K562 (cell line): ENCODE measurements around the gene TIMP3. TPM values are rescaled to one million over a fixed set of nuclear protein-coding genes. Genes with fewer than 3 reads are reported as not detected.

Experiments
- ATAC-seq: fragments of 200-7000 bp; cut with Tn5 transposase; 3 replicates; pipeline ENCODE4 v1.9.1; 2020; ENCODE audit warnings: moderate library complexity
- BruUV-seq: library from RNA; stranded (reverse); fragments of 400-500 nt; replicated peaks from 2 replicates; lab custom pipeline; 2021; lab: Mats Ljungman, UMichigan
- CTCF ChIA-PET: fragments of 300-600 bp; formaldehyde crosslinking; extraction: SDS; loops from one replicate; lab custom pipeline; 2021; ENCODE audit warnings: low intra/inter-chr PET ratio; lab: Yijun Ruan, JAX
- POLR2A ChIA-PET: fragments of 300-600, 350-650 bp; sonication (Branson Sonifier 250); formaldehyde crosslinking; extraction: SDS; loops from one replicate; lab custom pipeline; 2021; ENCODE audit warnings: antibody characterized with exemption, inconsistent platforms; lab: Yijun Ruan, JAX
- DNase-seq, 4 experiments: peaks; one replicate each; pipeline versions ENCODE4 v3.0.0 to v3.0.0-alpha.2; 2011 to 2018; ENCODE audit warnings: low spot score in 3 of 4, mixed read lengths in 3 of 4; ENCODE audit errors: extremely low read depth in 1 of 4
- FAIRE-seq: peaks from 2 replicates; lab custom pipeline; 2011; peaks lifted over from hg19 to GRCh38; lab: Jason Lieb, UNC
- H2AFZ ChIP-seq: 2 replicates; pipeline ENCODE4 v1.6.0; 2011; ENCODE audit warnings: low read depth, low read length, control low read depth, inconsistent platforms
- H3K27ac ChIP-seq: fragments of 200-600 bp; 3 replicates; pipeline ENCODE4 v1.8.0; 2011; ENCODE audit warnings: low read depth, mild to moderate bottlenecking, control low read depth, inconsistent platforms, low read length, moderate library complexity, mixed read lengths; ENCODE audit errors: extremely low read depth
- H3K27me3 ChIP-seq, 2 experiments: fragments of 300-600 bp in 1 of 2; 2 replicates in 1 of 2; 3 replicates in 1 of 2; pipeline versions ENCODE4 v1.6.0 to v1.8.0; 2011; ENCODE audit warnings: inconsistent platforms in 2 of 2, low read length in 2 of 2, mild to moderate bottlenecking in 1 of 2, mixed read lengths in 1 of 2, moderate library complexity in 1 of 2; ENCODE audit not compliant: control insufficient read depth in 2 of 2, insufficient read depth in 2 of 2
- H3K36me3 ChIP-seq: fragments of 300-600 bp; 3 replicates; pipeline ENCODE4 v1.8.0; 2011; ENCODE audit warnings: mild to moderate bottlenecking, low read length, inconsistent platforms; ENCODE audit not compliant: control insufficient read depth, insufficient read depth
- H3K4me1 ChIP-seq, 2 experiments: fragments of 200-600 bp in 1 of 2; replicated peaks in 1 of 2; 2 replicates in 1 of 2; 3 replicates in 1 of 2; pipeline versions ENCODE4 v1.5.1 to v1.8.0; 2011; ENCODE audit warnings: inconsistent platforms in 2 of 2, low read length in 2 of 2, mild to moderate bottlenecking in 1 of 2, mixed read lengths in 1 of 2, moderate library complexity in 1 of 2; ENCODE audit not compliant: control insufficient read depth in 2 of 2, insufficient read depth in 2 of 2
- H3K4me2 ChIP-seq: 2 replicates; pipeline ENCODE4 v1.6.1; 2011; ENCODE audit warnings: low read length, control low read depth, inconsistent platforms, mixed read lengths; ENCODE audit not compliant: insufficient read depth
- H3K4me3 ChIP-seq: fragments of 200-600 bp; sonication (generic), shearing (Covaris generic); 2 replicates; pipeline ENCODE4 v1.5.1; 2016; ENCODE audit warnings: control low read depth, inconsistent platforms
- H3K79me2 ChIP-seq: fragments of 200-600 bp; 3 replicates; pipeline ENCODE4 v1.8.0; 2011; ENCODE audit warnings: low read length, inconsistent platforms; ENCODE audit not compliant: control insufficient read depth, insufficient read depth
- H3K9ac ChIP-seq, 2 experiments: 2 replicates each; pipeline versions ENCODE4 v1.6.0 to v1.6.1; 2011; ENCODE audit warnings: low read depth in 2 of 2, low read length in 2 of 2, control low read depth in 1 of 2, inconsistent platforms in 1 of 2, mild to moderate bottlenecking in 1 of 2, mixed read lengths in 1 of 2; ENCODE audit not compliant: insufficient read depth in 1 of 2
- H3K9me1 ChIP-seq: one replicate; pipeline ENCODE4 v1.6.0; 2011; ENCODE audit warnings: inconsistent platforms, mild to moderate bottlenecking, low read length, moderate library complexity; ENCODE audit not compliant: control insufficient read depth, insufficient read depth
- H3K9me3 ChIP-seq: replicated peaks from 2 replicates; pipeline ENCODE4 v1.5.1; 2011; ENCODE audit warnings: low read depth, low read length, inconsistent platforms; ENCODE audit not compliant: control insufficient read depth, insufficient read depth
- H4K20me1 ChIP-seq: replicated peaks from 2 replicates; pipeline ENCODE4 v1.6.1; 2011; ENCODE audit warnings: low read length, inconsistent platforms, mixed read lengths; ENCODE audit not compliant: control insufficient read depth, insufficient read depth
- ETV1 ChIP-seq: fragments of 450-650 bp; conservative IDR thresholded peaks from 2 replicates; pipeline ENCODE4 v1.6.1; 2016; ENCODE audit warnings: missing genetic modification characterization, control low read depth, low read depth, missing compliant biosample characterization
- GTF2F1 ChIP-seq: IDR thresholded peaks from 2 replicates; pipeline ENCODE4 v1.6.1; 2011; ENCODE audit warnings: low read depth, low read length, improper control_type of control experiment
- HSF4 ChIP-seq: fragments of 250-450 bp; sonication (Bioruptor Pico); IDR thresholded peaks from 2 replicates; pipeline ENCODE4 v2.1.2; 2022; ENCODE audit warnings: mild to moderate bottlenecking, moderate library complexity, borderline replicate concordance
- PRMT5 ChIP-seq: sonication (generic); formaldehyde crosslinking; IDR thresholded peaks from 2 replicates; pipeline ENCODE4 v1.5.0; 2020; ENCODE audit warnings: missing genetic modification reagents
- RBM34 ChIP-seq: fragments of 200-400 bp; formaldehyde crosslinking; IDR thresholded peaks from 2 replicates; pipeline ENCODE4 v1.6.1; 2018; ENCODE audit warnings: low read length, borderline replicate concordance; ENCODE audit not compliant: insufficient read depth
- WGBS: fragments of 100-300 bp; shearing (Covaris generic); methylation state at CpG from one replicate; pipeline ENCODE4 v1.1.6; 2016; ENCODE audit warnings: low coverage, mixed read lengths; ENCODE audit not compliant: insufficient coverage; ENCODE audit errors: missing lambda C conversion rate; 5-methylcytosine and 5-hydroxymethylcytosine counted together
- in situ Hi-C: fragments of 300-500 bp; cut with MboI; formaldehyde crosslinking; loops from 4 replicates; pipeline ENCODE4 v1.15.0; 2018; ENCODE audit warnings: inconsistent platforms, mixed read lengths
- intact Hi-C: fragments of 100-400 bp; cut with micrococcal nuclease; formaldehyde crosslinking; loops from 2 replicates; pipeline ENCODE4 v1.14.2; 2022
- polyA plus RNA-seq, 8 experiments: library from polyadenylated mRNA; depleted of rRNA in 4 of 8; stranded (reverse) in 5 of 8; unstranded in 3 of 8; fragments of >200 nt; fragmentation: Nextera tagmentation in 2 of 8; fragmentation: Illumina TruSeq in 1 of 8; extraction: Ambion mirVana in 2 of 8; extraction: Trizol in 1 of 8; gene quantifications; 2 replicates each; pipeline versions ENCODE4 v1.2.1 to v1.2.3, GENCODE V29; 2011 to 2014; ENCODE audit warnings: inconsistent platforms in 1 of 8, missing spikeins in 1 of 8
- total RNA-seq, 7 experiments: library from RNA; depleted of rRNA in 6 of 7; stranded (reverse); fragments of >200 nt in 6 of 7; fragmentation: Illumina TruSeq in 2 of 7; extraction: Trizol in 2 of 7; gene quantifications; 2 replicates each; pipeline versions ENCODE4 v1.2.1 to v1.2.3, GENCODE V29; 2011 to 2021; ENCODE audit warnings: low replicate concordance in 1 of 7
- TF ChIP-seq, protein P1 (sequence below): sonication (generic); formaldehyde crosslinking; IDR thresholded peaks from 2 replicates; pipeline ENCODE4 v1.8.0; 2022; ENCODE audit warnings: mild to moderate bottlenecking, missing genetic modification reagents
- TF ChIP-seq, protein P2 (sequence below): sonication (generic); formaldehyde crosslinking; IDR thresholded peaks from 2 replicates; pipeline ENCODE4 v1.4.0; 2020; ENCODE audit warnings: mild to moderate bottlenecking, missing genetic modification reagents
- TF ChIP-seq, protein P3 (sequence below): sonication (generic); formaldehyde crosslinking; IDR thresholded peaks from 2 replicates; pipeline ENCODE4 v1.8.0; 2023; ENCODE audit warnings: mild to moderate bottlenecking, missing genetic modification reagents

Gene TIMP3
- total and polyA plus RNA-seq, 9 of the 15 experiments (the other 6 are each of a cell fraction or from before 2014, with no cell fraction given) = 0.07 to 0.73 (median 0.18) TPM

- ChIA-PET POLR2A (no interaction called here), CTCF (no interaction called here)
- TF ChIP-seq, protein P1, sequence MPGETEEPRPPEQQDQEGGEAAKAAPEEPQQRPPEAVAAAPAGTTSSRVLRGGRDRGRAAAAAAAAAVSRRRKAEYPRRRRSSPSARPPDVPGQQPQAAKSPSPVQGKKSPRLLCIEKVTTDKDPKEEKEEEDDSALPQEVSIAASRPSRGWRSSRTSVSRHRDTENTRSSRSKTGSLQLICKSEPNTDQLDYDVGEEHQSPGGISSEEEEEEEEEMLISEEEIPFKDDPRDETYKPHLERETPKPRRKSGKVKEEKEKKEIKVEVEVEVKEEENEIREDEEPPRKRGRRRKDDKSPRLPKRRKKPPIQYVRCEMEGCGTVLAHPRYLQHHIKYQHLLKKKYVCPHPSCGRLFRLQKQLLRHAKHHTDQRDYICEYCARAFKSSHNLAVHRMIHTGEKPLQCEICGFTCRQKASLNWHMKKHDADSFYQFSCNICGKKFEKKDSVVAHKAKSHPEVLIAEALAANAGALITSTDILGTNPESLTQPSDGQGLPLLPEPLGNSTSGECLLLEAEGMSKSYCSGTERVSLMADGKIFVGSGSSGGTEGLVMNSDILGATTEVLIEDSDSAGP = no peak
- TF ChIP-seq PRMT5 (CRISPR knock-in tag) (no peak), HSF4 (no peak)
- no peak for DNase-seq
- Histone ChIP-seq H3K79me2 (no peaks in the 10 kb centered on the region), H3K4me1 (peaks cover 0 to 9% of the 10 kb centered on the region in 2 experiments; a peak in 2 of 5 replicates), H3K4me3 (no peak overlapping the region), H3K27ac (no peak overlapping the region), H4K20me1 (no peaks in the 10 kb centered on the region), H3K9ac (no peak overlapping the region), H3K36me3 (no peaks in the 10 kb centered on the region), H3K9me3 (no peaks in the 10 kb centered on the region), H3K4me2 (no peak overlapping the region), H3K9me1 (no peaks in the 10 kb centered on the region), H3K27me3 (peaks cover 4 to 25% of the 10 kb centered on the region in 2 experiments; a peak in 4 of 5 replicates), H2AFZ (no peak overlapping the region)
- intact Hi-C loops = no loop called here
- WGBS = no CpG with 5 or more reads among the region's 2 CpGs
- in situ Hi-C loops = no loop called here
- no TSS peak for BruUV-seq
- no peak for FAIRE-seq
- no peak for ATAC-seq
Observed at GRCh38 chr22:32806296-32806695, 4.8 kb downstream of the TIMP3 start.

DNA sequence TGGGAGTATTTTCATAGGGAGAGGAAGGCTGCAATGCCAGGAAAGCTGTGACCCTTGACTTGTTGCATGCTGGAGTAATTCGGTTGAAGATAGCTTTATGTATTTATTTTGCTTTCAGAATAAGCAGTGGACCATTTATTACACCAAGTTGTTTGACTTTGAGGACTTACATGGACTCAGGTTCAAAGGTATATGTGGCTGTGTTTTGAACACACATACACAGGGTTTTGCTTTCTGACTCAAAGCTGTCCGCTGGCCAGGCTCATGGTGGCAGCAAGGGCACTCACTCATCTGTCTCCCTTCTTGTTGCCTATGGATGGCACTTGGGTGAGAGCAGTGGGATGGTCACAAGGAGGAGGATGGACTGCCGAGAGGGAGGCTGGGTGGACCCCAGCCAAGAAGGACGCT lies 6.5 kb downstream of the TIMP3 start:
- Histone ChIP-seq H3K4me2 (no peak overlapping the region), H4K20me1 (no peaks in the 10 kb centered on the region), H3K9me1 (no peaks in the 10 kb centered on the region), H3K4me3 (no peak overlapping the region), H3K79me2 (no peaks in the 10 kb centered on the region), H3K27me3 (peaks cover 0 to 15% of the 10 kb centered on the region in 2 experiments; a peak in 2 of 5 replicates), H3K27ac (no peak overlapping the region), H3K36me3 (no peaks in the 10 kb centered on the region), H3K9ac (no peak overlapping the region), H2AFZ (no peak overlapping the region), H3K4me1 (no peaks in the 10 kb centered on the region; a peak in 1 of 5 replicates), H3K9me3 (no peaks in the 10 kb centered on the region)
- DNase-seq (no peak), FAIRE-seq (no peak), ATAC-seq (no peak)
- WGBS = 0% methylated on average over 3 of the region's 4 CpGs
- POLR2A ChIA-PET = no interaction called here
- in situ Hi-C loops = no loop called here
- CTCF ChIA-PET = no interaction called here
- no TSS peak for BruUV-seq
- intact Hi-C loops = no loop called here
- no peak for TF ChIP-seq RBM34
- TF ChIP-seq GTF2F1 = no peak
- TF ChIP-seq, protein P2, sequence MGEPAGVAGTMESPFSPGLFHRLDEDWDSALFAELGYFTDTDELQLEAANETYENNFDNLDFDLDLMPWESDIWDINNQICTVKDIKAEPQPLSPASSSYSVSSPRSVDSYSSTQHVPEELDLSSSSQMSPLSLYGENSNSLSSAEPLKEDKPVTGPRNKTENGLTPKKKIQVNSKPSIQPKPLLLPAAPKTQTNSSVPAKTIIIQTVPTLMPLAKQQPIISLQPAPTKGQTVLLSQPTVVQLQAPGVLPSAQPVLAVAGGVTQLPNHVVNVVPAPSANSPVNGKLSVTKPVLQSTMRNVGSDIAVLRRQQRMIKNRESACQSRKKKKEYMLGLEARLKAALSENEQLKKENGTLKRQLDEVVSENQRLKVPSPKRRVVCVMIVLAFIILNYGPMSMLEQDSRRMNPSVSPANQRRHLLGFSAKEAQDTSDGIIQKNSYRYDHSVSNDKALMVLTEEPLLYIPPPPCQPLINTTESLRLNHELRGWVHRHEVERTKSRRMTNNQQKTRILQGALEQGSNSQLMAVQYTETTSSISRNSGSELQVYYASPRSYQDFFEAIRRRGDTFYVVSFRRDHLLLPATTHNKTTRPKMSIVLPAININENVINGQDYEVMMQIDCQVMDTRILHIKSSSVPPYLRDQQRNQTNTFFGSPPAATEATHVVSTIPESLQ (CRISPR knock-in tag) = no peak
- TF ChIP-seq, protein P3, sequence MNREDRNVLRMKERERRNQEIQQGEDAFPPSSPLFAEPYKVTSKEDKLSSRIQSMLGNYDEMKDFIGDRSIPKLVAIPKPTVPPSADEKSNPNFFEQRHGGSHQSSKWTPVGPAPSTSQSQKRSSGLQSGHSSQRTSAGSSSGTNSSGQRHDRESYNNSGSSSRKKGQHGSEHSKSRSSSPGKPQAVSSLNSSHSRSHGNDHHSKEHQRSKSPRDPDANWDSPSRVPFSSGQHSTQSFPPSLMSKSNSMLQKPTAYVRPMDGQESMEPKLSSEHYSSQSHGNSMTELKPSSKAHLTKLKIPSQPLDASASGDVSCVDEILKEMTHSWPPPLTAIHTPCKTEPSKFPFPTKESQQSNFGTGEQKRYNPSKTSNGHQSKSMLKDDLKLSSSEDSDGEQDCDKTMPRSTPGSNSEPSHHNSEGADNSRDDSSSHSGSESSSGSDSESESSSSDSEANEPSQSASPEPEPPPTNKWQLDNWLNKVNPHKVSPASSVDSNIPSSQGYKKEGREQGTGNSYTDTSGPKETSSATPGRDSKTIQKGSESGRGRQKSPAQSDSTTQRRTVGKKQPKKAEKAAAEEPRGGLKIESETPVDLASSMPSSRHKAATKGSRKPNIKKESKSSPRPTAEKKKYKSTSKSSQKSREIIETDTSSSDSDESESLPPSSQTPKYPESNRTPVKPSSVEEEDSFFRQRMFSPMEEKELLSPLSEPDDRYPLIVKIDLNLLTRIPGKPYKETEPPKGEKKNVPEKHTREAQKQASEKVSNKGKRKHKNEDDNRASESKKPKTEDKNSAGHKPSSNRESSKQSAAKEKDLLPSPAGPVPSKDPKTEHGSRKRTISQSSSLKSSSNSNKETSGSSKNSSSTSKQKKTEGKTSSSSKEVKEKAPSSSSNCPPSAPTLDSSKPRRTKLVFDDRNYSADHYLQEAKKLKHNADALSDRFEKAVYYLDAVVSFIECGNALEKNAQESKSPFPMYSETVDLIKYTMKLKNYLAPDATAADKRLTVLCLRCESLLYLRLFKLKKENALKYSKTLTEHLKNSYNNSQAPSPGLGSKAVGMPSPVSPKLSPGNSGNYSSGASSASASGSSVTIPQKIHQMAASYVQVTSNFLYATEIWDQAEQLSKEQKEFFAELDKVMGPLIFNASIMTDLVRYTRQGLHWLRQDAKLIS = no peak
- TF ChIP-seq ETV1 (tag) = no peak
